Activated CD4-positive, alpha-beta T cell treated with anti-CD3 and anti-CD28 coated beads, Interleukin-10, Interleukin-2, amounts not matched to agents 100 ng/mL and 50 ng/mL, durations not matched to agents 16 hours and 8 hours (primary cell): ENCODE results near the gene MT1G.
"Not testable (repeated sequence)": the region's sequence is repeated elsewhere in the genome, so short reads cannot be mapped to it uniquely, and the experiment has no call there.

ENCODE experiments used
- DNase-seq: peaks from one replicate; pipeline ENCODE4 v3.0.0-alpha.2; 2020

Gene MT1G

GRCh38 chr16:56684256-56684925 is 16.5 kb upstream of the MT1G start:
- no peak for DNase-seq

GRCh38 chr16:56683424-56684172 is 15.7 kb upstream of the MT1G start:
- no peak for DNase-seq

- DNase-seq = peak; percentile 19
These were observed 15.0 kb upstream of the MT1G start for GRCh38 chr16:56682703-56683397.

- DNase-seq = peak; percentile 93
These were observed 14.3 kb upstream of the MT1G start, which contains the start of gene MT1X for GRCh38 chr16:56681939-56682702. Gene MT1X, plus strand, starts transcription at chr16:56682470. Its CDS starts 71 bp downstream, at chr16:56682541.

- DNase-seq = peak; percentile 60
These were observed 12.0 kb upstream of the MT1G start for GRCh38 chr16:56679818-56680217.

- no peak for DNase-seq
These were observed 11.3 kb upstream of the MT1G start for GRCh38 chr16:56679078-56679730.

GRCh38 chr16:56677474-56677873 is 9.6 kb upstream of the MT1G start:
- no peak for DNase-seq

GRCh38 chr16:56675685-56676210 is 7.9 kb upstream of the MT1G start:
- DNase-seq = peak; percentile 15

GRCh38 chr16:56674570-56674969 is 6.7 kb upstream of the MT1G start:
- not testable (repeated sequence) for DNase-seq

GRCh38 chr16:56673921-56674320 is 6.1 kb upstream of the MT1G start:
- peak; percentile 16 for DNase-seq

GRCh38 chr16:56672761-56673536 is 5.1 kb upstream of the MT1G start:
- DNase-seq = no peak

GRCh38 chr16:56672171-56672570 is 4.3 kb upstream of the MT1G start:
- DNase-seq = not testable (repeated sequence)

GRCh38 chr16:56671691-56672090 is 3.8 kb upstream of the MT1G start:
- not testable (repeated sequence) for DNase-seq

GRCh38 chr16:56670620-56670934 is 2.7 kb upstream of the MT1G start:
- no peak for DNase-seq

- no peak for DNase-seq
These were observed 2.2 kb upstream of the MT1G start for GRCh38 chr16:56669840-56670619.

GRCh38 chr16:56669005-56669839 is 1.4 kb upstream of the MT1G start, which contains the start of gene MT1H:
Gene MT1H, plus strand, starts transcription at chr16:56669814. Its CDS starts 71 bp downstream, at chr16:56669885.
- peak; percentile 14 for DNase-seq

- not testable (repeated sequence) for DNase-seq
These were observed 2.3 kb downstream of the MT1G start for GRCh38 chr16:56665286-56666261.

GRCh38 chr16:56664506-56664905 is 3.4 kb downstream of the MT1G start:
- no peak for DNase-seq
